NCI-H2196 (cell line): Measurements from ENCODE around the gene CCDC92B.
A peak's percentile ranks its signal among the peaks of the same experiment; 100 is the strongest.
"Not testable (repeated sequence)": the region's sequence is repeated elsewhere in the genome, so short reads cannot be mapped to it uniquely, and the experiment has no call there.

ENCODE experiments used
- DNase-seq: peaks from one replicate; lab custom pipeline; 2025; ENCODE audit not compliant: unreplicated experiment; lab: John Stamatoyannopoulos, UW

CCDC92B gene

DNA sequence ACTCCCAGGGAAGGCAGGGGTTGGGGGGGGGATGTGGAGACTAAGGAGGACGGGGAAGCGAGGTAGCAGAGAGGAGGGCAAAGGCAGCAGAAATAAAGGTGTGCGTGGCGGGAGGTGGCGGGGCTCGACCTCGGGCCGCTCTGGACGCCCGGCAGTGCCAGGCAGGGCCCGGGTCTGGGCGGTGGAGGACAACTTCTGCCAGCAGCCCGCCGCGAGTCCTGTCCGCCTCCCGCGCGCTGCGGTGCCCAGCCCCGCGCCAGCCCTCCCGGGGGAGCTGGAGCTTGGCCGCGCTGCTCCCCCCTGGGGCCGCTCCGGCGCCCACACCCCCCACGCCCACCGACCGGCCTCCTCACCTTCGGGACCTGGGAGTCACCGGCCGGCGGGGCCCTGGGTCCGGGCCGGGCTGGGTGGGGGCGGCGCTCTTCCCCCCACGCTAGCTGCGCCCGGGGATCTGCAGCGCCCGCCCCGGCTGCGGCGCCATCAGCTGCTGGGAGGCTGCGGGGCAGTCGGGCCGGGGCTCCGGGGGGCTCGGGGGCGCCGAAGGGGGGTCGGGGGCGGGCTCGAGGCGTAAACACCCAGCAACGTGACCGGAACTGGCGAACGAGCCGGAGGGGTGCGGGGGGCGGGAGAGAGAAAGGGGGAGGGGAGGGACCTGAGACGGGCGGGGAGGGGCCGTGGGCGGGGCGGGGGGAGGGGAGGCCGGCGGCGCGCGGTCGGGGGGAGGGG lies at the start of gene CCDC92B:
CCDC92B (minus strand) TSS at position 595 of the 726 bp plus-strand sequence. CDS start 14,507 bp downstream, outside the sequence.
- no peak for DNase-seq

DNA sequence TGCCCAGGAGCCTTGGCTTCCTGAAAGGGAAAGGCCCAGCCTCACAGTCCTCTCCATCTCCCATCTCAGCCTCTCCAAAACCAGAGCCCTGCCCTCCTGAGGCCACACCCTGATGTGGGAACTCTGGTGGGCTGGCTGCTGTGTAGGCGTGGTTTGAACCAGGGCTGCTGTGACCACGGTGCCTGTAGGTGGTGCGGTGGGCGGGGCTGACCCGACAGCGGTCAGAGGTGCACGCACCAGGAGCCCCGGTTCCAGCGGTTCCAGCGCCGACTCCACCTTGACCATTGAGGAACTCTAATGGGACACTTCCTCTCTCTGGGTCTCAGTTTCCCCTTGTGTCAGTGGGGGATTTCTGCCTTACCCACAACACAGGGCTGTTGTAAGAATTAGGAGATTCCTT lies 49.2 kb upstream of the CCDC92B start:
- no peak for DNase-seq

DNA sequence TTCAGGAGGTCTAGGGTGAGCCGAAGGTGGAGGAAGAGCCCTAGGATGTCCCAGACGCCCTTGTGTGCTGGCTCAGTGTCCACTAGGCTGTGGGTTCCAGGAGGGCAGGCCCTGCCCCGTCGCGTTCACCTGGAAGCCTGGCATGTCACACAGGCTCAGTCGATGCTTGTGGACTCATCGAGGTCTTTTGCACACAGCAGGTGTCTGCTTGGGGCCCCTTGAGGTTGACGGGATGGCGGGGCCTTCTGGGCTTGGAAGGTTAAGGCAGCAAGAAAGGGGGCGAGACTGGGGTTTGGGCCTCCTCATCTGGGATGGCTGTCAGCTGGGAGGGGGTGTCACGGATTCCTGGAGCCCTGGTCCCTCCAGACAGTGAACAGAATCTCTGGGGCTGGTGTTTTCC lies 48.7 kb upstream of the CCDC92B start:
- DNase-seq: no peak

DNA sequence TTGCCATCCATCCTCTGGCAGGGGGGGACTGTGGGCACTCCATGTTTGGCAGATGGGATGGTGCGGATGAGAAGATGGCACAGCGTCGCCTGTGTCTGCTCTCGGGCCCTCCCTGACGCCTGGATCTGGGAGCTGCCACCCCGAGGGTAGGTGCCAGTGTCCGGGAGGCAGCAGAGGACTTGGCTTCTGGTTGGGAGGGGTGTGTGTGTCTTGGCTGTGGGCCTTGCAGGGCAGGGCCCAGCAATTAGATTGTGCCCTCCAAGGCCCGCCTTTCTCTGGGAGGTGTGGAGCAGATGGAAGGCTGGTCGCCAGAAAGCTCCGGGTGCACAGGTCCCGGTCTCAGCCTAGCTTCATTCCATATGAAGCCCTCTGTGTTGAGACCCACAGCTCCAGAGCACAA lies 48.2 kb upstream of the CCDC92B start:
- peak; percentile 36 for DNase-seq

DNA sequence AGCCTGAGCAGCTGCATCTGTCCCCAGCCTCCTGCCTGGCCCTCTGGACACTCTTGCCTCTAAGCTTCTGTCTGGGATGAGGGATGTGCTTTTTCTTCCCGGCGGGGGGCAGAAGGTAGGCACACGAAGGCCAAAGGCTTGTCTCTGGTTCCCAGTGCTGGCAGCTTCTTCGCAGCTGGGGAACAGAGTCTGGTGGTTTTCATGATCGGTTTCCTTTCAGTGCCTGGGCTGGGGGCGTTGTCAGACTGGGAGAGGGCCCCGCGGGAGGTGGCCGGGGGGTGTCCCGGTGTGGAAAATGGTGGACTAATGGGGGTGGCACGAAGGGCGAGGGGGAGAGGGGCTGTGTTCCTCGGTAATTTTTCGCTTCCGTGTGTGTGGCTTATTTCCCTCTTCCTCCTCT lies 47.8 kb upstream of the CCDC92B start:
- no peak for DNase-seq

DNA sequence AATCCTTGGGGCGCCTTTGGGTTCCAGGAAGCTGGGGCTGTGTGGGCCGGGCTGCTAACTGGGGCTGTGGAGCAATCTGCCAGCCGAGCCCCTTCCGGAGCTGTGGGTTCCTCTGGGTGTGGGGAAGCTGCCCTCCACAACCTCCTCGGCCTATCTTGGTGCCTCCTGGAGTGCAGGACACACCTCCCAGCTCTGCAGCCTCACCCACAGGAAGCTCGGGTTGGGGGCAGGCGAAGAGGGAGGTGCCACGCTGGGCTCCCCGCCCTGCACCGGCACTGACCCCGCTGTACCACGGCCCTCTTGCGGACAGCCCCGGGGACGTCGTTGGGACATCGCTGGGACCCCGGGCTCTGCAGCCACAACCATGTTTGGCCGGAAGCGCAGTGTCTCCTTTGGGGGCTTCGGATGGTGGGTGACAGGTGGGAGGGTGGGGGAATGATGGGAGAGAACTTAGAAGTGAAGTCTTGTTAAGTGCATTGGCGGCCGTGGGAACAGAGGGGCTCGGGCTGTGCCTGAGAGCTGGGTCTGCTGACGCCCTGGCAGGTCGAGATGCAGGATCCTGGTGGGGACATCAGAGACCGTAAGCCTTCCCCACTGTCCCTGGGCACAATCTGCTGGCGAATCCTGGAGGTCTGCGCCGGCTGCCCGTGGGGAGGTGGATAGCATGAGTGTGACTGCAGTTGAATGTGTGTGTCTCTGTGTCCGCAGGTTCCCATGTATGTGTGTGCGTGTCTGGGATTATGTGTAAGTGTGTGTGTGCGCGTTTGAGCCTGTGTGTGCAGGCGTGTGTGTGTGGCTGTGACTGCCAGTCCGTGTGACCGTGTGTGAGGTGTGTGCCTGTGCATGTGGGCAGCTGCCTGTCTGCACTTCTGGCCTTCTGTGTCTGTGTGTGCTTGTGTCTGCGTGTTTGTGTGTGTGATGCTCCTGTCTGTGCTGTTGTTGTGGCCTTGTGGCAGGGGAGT lies 47.0 kb upstream of the CCDC92B start, which contains the start of gene RAP1GAP2:
RAP1GAP2 (plus strand) TSS at position 275 of the 962 bp plus-strand sequence; CDS start at position 365, 90 bp downstream.
- DNase-seq: no peak

DNA sequence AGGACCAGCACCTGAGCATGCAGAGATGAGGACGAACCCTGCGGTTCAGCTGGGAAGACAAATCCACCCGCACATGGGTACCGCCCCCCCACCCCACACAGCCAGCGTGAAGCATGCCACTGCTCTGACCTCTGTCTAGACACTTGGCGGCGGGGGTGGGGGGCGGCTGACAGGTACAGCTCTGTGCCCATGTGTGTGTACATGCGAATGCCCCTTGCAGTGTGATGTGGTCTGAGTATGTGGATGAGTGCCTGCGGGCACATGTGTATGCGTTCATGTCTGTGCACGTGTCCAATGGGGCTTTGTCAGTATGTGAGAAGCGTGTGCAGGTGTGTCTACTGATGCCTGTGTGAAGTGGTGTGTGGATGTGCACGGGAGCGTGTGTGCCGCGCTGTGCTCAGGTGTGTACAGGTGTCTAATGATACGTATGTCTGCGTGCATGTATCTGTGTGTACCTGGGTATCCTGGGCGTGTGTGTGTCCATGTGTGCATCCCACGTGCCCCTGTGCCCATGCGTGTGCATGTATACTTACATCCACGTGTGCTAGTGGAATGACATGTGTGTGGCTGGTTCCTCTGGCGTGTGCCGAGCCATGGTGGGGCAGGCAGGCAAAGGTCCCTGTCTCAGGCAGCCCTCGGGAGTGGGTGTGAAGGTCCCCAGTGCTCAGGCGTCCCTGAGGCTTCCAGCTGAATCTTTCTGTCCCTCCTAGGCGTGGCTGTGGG lies 46.1 kb upstream of the CCDC92B start:
- no peak for DNase-seq

DNA sequence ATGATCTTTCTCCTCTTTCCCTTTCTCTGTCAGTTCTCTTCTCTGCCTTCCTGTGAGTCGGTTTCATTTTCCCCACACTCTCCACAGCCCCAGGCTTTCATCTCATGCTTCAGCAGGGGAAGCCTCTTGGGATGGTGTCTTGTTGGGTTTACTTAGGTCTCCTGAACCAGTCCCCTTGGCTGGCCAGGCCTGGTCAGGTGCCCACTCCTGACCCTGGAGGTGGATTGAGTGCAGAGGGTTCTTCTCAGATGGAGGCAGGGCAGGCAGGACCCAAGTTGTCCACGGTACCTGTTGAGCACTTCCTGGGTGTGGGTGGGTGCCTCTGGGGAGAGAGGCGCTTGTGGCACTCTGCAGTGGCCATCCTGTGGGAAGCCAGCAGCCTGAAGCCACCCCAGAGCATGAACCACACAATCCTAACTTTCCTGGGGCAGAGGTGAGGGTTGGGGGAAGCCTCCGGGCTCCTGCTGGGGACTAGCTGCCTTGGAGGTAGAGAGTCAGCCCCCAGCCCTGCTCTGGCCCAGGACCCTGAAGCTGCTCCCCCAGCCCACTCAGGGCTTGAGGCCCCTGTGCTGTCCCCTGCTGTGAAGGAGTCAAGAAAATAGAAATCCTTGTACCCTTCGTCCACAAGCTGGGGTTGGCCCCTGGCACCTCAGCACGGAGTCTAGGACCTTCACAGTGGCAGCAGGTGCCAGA lies 44.8 kb upstream of the CCDC92B start:
- DNase-seq: no peak

DNA sequence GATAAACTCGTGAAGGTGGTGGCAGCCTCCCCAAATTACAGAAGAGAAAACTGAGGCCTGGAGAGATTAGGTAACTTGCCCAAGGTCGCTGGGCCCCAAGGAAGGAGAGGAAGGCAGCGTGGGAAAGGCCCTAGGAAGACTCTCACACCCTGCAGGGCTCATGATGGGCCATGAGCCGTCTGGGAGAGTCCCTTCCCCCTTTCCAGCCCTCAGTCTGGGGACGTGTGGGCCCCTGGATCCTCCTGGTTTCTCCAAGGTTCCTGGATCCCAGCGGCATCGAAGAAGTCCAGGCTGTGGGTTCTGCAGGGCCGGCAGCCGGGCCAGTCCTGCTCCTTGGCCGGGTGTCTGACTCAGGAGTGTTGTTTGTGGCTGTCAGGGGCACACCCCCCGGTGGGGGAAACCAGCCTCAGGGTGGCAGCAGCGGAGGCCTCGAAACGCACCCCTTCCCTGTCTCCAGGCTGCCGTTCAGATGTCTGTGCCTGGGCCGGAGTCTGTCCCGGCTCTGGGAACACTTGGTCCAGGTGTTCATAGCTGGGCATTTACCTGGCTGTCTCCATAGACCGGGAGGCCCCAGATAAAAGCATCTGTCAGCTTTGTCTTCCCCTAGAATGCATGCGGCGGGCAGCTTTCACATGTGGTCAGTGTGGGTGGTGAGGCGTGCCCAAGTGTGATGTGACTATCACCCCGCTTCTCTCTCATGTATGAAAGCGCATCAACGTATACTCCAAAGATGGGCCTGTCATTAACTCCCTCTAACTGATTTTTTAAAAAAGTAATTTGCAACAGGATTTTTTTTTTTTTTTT lies 43.1 kb upstream of the CCDC92B start:
- no peak for DNase-seq

DNA sequence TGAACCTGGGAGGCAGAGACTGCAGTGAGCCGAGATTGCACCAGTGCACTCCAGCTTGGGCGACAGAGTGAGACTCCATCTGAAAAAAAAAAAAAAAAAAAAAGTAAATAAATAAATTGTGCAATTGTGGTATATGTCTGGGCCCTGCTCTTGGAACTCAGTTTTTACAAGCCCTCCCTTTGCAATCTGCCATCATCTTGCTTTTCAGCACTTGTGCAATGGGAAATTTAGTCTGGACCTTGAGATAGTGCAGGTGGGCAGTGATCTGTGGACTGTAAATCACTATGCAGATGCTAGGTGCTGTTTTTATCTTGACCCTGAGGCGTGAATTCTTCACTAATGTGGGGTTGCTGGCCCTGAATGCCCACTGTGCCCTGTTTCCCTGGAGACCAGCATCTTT lies 40.2 kb upstream of the CCDC92B start:
- DNase-seq: no peak

DNA sequence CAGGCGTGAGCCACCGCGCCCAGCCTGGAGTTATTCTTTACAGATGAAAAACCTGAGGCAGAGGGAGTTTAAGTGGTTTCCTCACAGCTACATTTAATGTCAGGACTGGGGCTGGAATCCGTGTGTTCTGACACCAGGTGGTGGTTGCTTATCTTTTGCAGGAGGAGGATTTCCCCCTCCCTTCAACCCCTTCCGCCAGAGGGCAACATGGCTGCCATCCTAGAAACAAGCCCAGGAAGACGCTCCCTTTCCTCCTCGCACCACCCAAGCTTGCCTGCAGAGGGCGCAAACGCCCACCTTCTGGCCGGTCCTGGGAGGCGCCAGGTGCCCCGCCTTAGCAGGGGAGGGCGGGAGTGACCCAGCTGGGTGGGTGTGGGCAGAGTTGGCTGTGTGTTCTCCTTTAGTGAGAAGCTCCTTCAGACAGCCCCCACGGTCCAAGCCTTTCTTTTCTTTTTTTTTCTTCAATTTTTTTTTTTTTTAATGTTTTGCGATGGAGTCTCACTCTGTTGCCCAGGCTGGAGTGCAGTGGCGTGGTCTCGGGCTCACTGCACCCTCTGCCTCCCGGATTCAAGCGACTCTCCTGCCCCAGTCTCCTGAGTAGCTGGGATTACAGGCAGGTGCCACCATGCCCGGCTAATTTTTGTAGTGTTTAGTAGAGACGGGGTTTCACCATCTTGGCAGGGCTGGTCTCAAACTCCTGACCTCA lies 36.9 kb upstream of the CCDC92B start:
- DNase-seq: peak; percentile 85

DNA sequence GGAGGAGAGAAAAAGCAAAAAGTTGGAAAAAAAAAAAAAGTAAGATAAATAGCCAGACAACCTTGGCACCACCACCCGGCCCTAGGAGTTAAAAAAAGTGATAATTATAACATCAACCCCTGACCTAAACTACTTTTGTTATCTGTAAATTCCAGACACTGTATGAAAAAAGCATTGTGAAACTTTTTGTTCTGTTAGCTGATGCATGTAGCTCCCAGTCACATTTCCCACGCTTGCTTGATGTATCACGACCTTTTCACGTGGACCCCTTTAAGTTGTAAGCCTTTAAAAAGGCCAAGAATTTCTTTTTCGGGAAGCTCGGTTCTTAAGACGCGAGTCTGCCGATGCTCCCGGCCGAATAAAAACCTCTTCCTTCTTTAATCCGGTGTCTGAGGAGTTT lies 35.9 kb upstream of the CCDC92B start:
- not testable (repeated sequence) for DNase-seq

DNA sequence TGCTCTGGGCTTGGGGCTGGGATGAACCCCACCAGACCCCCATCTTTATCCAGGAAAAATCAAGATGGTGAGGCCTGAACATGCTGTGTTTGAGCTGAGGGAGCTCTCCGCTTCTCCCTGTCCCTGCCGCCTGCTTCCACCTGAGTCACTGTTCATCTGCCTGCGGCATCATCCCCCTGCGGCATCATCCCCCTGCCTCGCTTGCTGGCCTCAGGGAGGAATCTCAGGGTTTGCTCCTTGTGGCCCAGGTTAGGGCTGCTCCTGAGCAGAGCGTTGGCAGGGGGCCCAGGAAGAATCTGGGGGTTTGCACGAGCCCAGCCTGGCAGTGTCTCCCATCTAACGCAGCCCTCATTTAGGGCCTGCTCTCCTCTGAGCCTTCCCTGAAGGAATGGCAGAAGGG lies 35.4 kb upstream of the CCDC92B start:
- no peak for DNase-seq

DNA sequence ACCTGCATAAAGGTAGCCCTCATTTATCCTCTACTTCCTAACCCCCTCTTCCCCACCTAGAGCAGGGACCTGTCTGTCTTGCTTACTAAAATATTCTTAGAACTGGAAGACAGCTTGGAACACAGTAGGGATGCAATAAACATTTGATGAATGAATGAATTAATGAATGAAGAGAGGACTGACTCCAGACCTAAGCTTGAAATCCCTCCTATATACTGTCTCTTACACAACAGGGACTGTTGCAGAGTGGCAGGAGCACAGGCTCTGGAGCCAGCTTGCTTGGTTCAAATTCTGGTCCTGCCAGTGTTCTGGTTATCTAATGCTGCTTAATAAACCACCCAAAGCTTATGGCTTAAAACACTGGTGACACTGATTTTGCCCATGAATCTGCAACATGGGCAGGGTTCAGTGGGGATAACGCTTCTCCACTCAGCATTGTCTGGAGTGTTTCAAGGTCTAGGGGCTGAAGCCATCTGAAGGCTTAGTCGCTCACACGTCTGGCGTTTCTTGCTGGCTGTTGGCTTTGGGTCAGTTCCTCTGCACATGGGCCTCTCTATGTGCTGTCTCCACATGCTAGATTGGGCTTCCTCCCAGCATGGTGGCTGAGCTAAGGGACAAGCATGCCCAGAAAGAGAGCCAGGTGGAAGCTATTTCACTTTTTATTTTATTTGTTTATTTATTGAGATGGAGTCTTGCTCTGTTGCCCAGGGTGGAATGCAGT lies 34.0 kb upstream of the CCDC92B start:
- no peak for DNase-seq

DNA sequence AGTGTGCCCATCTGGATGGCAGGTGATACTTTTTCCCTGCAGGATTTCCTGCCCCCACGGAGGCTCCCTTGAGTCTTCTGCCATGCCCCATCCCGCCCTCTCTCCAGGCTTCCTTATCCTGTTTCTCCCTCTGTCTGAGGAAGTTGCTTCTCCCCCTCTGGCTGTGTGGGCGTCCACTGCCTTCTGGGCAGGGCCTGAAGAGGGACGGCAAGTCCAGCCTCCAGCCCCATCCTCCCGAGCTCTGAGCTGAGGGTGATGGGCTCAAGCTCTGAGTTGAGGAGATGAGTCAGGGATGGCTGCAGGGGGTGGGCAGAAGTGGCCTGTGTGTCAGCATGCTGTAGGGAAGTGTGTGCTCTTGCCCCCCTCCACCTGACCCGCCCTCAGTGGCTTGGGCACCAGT lies 32.6 kb upstream of the CCDC92B start:
- DNase-seq: no peak

DNA sequence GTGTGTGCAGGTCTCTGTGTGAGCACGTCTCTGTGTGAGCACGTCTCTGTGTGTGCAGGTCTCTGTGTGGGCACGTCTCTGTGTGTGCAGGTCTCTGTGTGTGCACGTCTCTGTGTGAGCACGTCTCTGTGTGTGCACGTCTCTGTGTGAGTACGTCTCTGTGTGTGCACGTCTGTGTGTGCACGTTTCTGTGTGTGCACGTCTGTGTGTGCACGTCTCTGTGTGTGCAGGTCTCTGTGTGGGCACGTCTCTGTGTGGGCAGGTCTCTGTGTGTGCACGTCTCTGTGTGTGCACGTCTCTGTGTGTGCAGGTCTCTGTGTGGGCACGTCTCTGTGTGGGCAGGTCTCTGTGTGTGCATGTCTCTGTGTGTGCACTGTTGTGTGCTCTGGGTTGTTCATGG lies 32.1 kb upstream of the CCDC92B start:
- DNase-seq: not testable (repeated sequence)

DNA sequence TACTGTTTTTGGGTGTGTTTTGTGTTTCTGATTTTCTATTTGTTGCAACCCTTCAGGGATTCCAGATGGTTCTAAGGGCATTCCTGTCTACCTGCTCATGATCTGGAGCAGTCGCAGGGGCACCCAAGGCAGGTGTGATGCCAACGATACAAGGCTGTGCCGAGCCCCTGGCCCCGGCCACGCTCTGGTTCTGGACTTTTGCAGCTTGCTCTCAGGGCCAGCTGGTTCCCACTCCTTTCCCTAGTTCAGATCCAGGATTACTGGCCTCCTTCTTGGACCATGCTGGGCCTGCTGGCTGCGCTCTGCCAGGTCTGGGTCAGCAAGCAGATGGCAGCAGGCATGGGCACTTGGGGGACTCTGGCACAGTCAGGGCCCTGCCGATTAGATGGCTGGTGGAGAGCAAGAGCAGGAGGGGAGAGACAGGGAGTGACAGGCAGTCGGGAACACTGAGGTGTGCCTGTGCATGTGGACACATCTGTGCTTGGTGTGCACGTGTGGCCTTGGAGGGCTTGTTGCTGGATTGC lies 31.5 kb upstream of the CCDC92B start:
- no peak for DNase-seq

DNA sequence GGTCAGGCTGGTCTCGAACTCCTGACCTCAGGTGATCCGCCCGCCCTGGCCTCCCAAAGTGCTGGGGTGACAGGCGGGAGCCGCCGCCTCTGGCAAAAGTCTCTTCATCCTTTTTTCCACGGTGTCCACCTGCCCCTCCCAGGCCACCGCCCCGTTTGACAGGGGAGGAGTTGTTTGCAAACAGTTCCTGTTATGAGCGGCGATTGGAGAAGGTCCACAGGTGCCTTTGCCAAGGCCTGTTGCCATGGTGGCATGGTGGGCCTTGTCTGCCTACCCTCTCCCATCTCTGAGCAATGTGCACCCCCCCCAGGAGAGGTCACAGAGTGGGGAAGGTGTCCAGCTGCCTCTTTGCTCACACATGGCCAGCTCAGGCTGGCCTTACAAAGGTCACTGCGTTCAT lies 30.8 kb upstream of the CCDC92B start:
- no peak for DNase-seq
